Measurements from ENCODE around the gene PRMT7.

GRCh38 chr16:68403704-68404103, 92.9 kb downstream of the PRMT7 start:
- no peak for TF ChIP-seq CTCF (IDR thresholded peaks at IDR 0.05)
- TF ChIP-seq EP300 (IDR thresholded peaks at IDR 0.05; ENCODE audit: low read depth), result no peak
